GM12878 (cell line): ENCODE results near the gene XRN2.

ENCODE experiments used
- ATF3 ChIP-seq: IDR thresholded peaks from 2 replicates; pipeline ENCODE4 v1.6.1; 2011; ENCODE audit warnings: low read depth, mild to moderate bottlenecking, low read length, moderate library complexity, borderline replicate concordance; ENCODE audit errors: extremely low read depth
- ETV6 ChIP-seq, 2 experiments: fragments of 450-650 bp in 1 of 2; IDR thresholded peaks in 1 of 2; conservative IDR thresholded peaks in 1 of 2; 2 replicates each; pipeline ENCODE4 v1.6.1; 2014; ENCODE audit warnings: antibody characterized with exemption in 1 of 2, borderline replicate concordance in 1 of 2, low read depth in 1 of 2, mild to moderate bottlenecking in 1 of 2, moderate library complexity in 1 of 2
- MXI1 ChIP-seq: fragments of 150-350 bp; IDR thresholded peaks from 2 replicates; pipeline ENCODE4 v1.6.1; 2011; ENCODE audit warnings: low read depth, mild to moderate bottlenecking, inconsistent platforms, low read length, improper control_type of control experiment
- SIN3A ChIP-seq: IDR thresholded peaks from 2 replicates; pipeline ENCODE4 v1.6.1; 2012; ENCODE audit warnings: low read depth, low read length, improper control_type of control experiment

DNA sequence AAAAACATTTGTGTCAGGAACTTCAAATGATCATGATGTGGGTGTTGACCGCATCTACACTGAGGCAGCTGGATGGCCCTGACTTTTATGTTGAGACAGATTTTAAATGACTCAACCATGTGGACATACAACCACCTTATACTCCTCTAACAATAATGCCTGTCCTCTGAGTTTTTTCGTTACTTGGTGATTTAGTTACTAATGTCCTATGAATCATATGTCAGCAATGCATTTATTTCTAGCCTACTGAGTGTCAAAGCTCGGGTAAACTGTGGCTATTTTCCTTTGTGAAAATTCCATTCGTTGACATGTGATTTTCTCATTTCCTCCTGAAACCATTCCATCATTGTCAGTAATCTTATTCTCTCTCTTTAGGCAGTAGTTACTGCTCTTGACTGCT, 133.1 kb downstream of the XRN2 start:
- TF ChIP-seq ETV6 (conservative IDR thresholded peaks at IDR 0.05 in 1 of 2, IDR thresholded peaks at IDR 0.05 in 1 of 2; ENCODE audit: borderline replicate concordance in 1 of 2, low read depth in 1 of 2) = no peak
- TF ChIP-seq MXI1 = no peak
- no peak for TF ChIP-seq SIN3A
- no peak for TF ChIP-seq ATF3
